Astrocyte of the cerebellum (primary cell): Measurements from ENCODE around the gene ABCA13.

Experiments
- DNase-seq: peaks from one replicate; pipeline ENCODE4 v3.0.0-alpha.2; 2011; ENCODE audit warnings: low read depth
- H3K4me3 ChIP-seq: 2 replicates; pipeline ENCODE4 v1.5.1; 2011; ENCODE audit warnings: mild to moderate bottlenecking, low read depth, low read length, moderate library complexity
- in situ Hi-C: cut with HindIII; loops from 2 replicates; pipeline ENCODE4 v1.10.0; 2017; ENCODE audit warnings: low sequenced_read_pairs
- TF ChIP-seq, protein P1 (sequence below): IDR thresholded peaks from 2 replicates; pipeline ENCODE4 v1.5.1; 2012; ENCODE audit warnings: low read length, low read depth, moderate library complexity, mild to moderate bottlenecking; ENCODE audit errors: missing control alignments

Gene ABCA13

DNA sequence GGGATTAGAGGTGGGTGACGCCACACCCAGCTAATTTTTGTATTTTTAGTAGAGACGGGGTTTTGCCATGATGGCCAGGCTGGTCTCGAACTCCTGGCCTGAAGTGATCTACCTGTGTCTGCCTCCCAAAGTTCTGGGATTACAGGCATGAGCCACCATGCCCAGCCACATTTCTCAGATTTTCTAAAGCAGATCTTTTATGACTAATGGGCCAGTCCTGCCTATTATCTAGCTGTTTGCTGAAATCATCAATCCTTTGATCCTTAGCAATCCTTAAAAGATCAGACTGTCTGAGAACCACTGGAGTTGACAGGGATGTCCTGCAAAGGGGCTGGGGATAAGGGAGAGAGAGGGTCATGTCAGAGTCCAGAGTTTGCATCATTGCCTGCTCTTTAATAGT lies 21.2 kb upstream of the ABCA13 start:
- in situ Hi-C loops: no loop called here
- DNase-seq: no peak
- no peak overlapping the region for H3K4me3 ChIP-seq
- TF ChIP-seq, protein P1, sequence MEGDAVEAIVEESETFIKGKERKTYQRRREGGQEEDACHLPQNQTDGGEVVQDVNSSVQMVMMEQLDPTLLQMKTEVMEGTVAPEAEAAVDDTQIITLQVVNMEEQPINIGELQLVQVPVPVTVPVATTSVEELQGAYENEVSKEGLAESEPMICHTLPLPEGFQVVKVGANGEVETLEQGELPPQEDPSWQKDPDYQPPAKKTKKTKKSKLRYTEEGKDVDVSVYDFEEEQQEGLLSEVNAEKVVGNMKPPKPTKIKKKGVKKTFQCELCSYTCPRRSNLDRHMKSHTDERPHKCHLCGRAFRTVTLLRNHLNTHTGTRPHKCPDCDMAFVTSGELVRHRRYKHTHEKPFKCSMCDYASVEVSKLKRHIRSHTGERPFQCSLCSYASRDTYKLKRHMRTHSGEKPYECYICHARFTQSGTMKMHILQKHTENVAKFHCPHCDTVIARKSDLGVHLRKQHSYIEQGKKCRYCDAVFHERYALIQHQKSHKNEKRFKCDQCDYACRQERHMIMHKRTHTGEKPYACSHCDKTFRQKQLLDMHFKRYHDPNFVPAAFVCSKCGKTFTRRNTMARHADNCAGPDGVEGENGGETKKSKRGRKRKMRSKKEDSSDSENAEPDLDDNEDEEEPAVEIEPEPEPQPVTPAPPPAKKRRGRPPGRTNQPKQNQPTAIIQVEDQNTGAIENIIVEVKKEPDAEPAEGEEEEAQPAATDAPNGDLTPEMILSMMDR: no peak

DNA sequence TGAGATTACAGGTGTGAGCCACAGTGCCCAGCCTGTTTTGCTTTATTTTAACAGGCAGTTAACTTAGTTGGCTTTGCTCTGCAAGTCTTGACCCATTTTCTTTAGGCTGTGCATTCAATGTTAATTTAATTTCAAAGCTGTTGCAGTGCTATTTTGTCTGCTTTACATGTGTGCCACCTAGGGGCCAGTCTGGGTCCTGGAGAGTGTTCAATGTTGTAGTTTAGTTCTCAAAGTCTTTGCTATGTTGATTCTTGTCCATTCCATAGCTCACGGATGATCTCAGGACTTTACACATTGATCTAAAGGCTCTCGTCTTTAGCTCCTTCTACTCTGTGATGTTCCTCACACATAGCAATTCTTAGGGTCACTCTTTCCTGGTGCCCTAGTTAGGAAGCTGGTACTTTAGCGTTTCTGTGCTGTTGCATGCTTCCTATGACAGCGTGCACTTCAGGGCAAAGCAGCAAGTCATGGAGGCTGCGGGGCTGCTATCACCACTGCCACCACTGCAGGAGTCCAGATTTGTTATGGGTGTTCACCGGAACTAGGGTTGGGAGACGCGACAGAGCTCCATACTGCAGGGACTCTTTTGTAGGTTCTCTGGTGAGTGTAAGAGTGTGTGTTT lies 16.4 kb upstream of the ABCA13 start:
- TF ChIP-seq, protein P1: peak; percentile 84
- in situ Hi-C loops: no loop called here
- no peak overlapping the region for H3K4me3 ChIP-seq
- no peak for DNase-seq

DNA sequence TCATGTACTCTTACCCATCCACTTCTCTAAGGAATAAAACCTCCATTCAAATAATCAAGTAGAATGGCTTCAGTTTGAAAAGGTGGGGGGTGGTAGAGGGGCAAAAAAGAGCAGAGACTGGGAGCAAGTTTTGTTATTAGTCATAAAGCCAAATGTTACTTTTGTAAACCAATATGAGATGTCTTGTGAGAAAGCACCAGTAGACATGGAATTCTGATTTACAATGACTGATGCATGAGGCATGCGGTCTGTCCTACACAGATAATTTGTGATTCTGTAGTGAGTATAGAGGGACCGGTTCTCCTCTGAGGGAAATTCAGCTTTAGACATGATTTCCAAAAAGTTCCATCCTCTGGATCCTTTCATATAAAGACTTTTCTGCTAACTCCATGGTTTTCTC lies 12.9 kb upstream of the ABCA13 start:
- no peak for DNase-seq
- TF ChIP-seq, protein P1: no peak
- in situ Hi-C loops: no loop called here
- H3K4me3 ChIP-seq: no peak overlapping the region

DNA sequence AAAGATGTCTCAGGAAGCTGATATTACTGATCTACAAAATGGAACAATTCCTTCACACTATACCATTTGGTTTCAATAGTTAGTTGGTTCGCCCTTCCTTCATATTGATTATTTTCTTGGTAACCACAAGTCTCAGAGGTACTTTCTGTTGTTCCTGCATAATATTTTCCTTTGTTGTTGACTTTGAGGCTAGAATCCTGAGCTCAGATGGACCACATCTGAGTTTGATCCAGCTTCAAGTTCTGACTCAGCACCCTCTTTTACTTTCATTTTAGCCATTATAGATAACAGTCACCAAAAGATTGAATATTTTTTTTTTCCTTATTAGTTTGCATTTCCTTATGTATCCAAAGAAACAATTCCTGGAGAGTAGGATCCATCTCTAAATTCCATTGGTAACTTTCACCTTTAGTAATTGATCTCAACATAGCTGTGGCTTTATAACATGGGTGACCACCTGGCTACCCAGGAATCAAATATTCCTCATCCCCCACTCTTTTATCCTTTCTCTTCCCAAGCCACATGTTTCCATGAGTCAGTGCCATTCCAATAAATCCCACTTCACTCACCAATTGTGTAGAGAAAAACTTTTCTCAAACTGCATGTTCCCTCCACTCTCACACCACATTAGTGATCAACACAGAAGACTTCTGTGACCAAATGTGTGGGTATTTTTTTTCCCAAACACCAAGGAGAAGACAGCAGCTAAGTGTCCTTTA lies 9.7 kb upstream of the ABCA13 start:
- no peak overlapping the region for H3K4me3 ChIP-seq
- TF ChIP-seq, protein P1: no peak
- no peak for DNase-seq
- in situ Hi-C loops: loop anchor here (5.0 kb wide), 1 partner anchor 34 kb away; no protein-coding TSS in a partner anchor

DNA sequence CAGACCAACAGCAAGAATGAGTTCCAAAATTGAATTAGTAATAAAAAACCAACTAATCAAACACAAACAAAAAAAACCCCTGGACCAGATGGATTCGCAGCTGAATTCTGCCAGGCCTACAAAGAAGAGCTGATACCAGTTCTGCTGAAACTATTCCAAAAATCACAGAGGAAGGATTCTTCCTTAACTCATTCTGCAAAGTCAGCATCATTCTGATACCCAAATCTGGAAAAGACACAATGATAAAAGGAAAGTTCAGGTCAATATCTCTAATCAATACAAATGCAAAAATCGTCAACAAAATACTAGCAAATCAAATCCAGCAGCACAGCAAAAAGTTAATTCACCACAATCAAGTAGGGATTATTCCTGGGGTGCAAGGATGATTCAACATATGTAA lies 6.1 kb upstream of the ABCA13 start:
- in situ Hi-C loops: no loop called here
- no peak overlapping the region for H3K4me3 ChIP-seq

DNA sequence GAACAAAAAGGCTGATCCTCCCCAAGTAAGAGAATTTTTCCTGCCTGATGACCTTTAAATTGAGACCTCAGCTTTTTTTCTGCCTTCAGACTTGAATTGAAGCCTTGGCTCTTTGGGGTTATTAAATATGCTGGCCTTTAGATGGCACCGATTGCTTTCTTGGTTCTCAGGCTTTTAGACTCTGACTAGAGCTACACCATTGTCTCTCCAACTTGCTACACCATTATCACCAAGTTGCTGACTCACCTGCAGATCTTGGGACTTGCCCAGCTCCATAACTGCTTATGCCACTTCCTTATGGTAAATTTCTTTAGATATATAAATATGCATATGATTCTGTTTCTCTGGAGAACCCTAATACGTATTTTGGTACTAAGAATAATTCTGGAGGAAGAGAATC lies 3.1 kb upstream of the ABCA13 start:
- TF ChIP-seq, protein P1: peak; percentile 16
- no peak overlapping the region for H3K4me3 ChIP-seq
- DNase-seq: no peak
- in situ Hi-C loops: no loop called here

More for the DNA sequence above, 6.1 kb upstream of the ABCA13 start:
- TF ChIP-seq, protein P1: no peak
- DNase-seq: no peak
